ENCODE data around the gene TCP1.
A peak's percentile ranks its signal among the peaks of the same experiment; 100 is the strongest.
"Not testable (repeated sequence)": the region's sequence is repeated elsewhere in the genome, so short reads cannot be mapped to it uniquely, and the experiment has no call there.

The TCP1 gene

DNA sequence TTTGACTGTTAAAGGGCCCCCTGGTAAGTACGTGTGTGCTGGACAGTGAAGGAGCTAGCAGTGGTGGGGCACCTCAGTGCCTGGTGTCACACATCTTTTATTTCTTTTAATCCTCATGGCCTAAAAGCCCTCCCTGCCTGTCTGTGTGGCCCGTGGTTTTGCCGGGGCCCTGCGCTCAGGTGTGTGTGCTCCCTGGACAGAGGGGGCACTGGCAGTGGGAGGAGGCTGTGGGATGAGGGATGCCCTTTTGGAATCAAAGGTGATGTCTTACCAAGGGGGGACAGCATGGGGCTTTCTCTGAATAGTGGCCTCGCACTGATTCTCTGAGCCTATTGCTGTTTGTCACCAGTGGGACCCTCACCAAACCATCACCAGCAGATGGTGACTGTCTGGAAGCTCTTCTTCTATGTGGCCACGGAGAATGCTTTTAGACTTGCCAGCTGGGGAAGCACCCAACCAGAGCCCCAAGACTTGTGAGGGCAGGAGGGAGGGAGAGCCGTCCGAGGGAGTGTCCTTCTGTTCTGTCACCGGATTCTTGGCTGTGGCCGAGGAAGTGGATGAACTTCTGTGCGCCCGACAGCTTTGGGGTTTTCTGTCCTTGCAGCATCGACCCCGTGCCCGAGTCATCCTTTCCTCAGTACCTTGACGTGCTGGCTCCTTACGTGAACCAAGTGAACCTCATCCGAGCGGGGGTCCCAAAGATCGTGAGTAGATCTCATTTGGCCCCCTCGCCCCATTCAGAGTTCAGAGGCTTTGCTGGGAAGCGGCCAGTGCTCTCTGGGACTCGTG is 28.7 kb upstream of the TCP1 start:
- no peak for DNase-seq (ENCODE audit: low spot score)

DNA sequence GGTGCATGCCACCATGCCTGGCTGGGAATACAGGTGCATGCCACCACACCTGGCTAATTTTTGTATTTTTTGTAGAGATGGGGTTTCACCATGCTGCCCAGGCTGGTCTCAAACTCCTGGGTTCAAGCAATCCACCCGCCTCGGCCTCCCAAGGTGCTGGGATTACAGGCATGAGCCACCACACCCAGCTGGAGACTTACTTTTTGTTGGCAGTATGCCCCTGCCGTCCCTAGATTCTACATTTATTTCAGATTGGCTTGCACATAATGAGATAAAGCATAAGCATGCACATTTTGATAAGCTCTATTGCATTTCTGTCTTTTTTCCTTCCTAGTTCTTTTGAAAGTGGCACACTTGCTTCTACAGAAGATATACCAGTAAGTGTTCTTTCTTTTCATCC is 27.4 kb upstream of the TCP1 start:
- not testable (repeated sequence) for DNase-seq (ENCODE audit: low spot score)

DNA sequence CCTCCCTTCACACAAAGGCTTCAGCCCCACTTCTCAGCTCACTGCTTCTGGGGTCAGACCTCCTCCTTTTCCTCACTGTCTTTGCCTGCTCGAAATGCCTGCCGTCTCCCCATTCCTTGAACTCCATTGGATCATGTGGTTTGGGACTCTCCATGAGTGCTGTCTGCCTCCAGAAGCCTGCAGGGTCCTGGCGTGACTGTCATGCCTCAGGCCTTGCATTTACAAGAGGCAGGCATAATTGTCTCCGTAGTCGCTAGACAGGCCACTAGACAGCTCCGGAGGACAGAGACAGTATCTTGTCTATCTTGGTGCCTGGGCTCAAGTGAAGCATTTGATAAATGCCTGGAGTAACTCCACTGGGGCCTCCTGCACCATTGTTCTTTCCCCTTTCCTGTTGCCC is 26.0 kb upstream of the TCP1 start:
- no peak for DNase-seq (ENCODE audit: low spot score)

DNA sequence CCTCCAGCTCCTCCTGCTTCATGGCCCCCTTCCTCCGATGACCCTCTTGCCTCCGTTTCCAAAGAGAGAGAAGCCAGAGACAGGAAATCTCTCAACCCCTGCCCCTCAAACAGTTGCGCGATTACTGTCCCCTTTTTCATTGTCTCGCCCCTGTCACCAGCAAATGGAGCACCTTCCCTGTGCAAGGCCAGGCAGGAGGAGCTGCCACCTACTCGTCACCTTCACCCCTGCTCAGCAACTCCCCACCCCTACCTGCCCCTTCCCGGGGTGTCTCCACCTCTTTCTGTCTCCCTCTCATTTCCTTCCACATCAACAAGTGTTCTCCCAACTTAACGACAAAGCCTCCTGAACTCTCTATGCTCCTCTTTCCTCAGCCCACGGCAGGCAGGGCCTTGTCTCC is 24.4 kb upstream of the TCP1 start:
- no peak for DNase-seq (ENCODE audit: low spot score)

DNA sequence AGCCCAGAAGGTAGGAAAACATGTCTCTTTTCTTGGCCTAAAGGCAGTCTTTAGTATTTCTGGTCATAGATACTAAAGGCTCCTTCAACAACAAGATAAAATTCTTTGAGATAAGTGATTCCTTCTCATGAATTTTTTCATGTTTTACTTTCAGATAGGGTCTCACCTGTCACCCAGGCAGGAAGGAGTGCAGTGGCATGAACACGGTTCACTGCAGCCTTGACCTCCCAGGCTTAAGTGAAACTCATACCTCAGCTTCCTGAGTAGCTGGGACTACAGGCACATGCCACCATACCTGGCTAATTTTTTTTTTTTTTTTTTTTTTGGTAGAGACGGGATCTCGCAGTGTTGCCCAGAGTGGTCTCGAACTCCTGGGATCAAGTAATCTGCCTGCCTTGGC is 19.7 kb upstream of the TCP1 start:
- DNase-seq (ENCODE audit: low spot score): no peak

DNA sequence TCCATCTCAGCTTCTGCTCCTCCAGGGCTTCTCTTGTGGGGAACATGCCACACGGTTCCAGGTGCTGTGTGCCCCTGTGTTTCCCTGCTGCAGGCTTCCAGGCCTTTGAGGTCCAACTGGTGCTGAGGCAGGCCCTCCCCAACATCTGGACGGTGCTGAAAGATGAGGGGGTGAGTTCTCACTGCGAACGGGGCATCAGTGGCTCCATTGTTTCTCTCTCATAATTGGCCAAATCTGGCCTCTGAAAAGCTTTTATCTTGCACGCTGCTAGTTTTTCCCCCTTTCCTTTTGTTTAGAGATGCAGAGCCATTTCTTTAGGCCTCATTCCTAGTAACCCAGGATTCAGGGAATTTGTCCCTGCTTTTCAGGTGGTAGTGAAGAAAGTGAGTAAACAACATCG is 19.2 kb upstream of the TCP1 start:
- peak; percentile 60 for DNase-seq (ENCODE audit: low spot score)

DNA sequence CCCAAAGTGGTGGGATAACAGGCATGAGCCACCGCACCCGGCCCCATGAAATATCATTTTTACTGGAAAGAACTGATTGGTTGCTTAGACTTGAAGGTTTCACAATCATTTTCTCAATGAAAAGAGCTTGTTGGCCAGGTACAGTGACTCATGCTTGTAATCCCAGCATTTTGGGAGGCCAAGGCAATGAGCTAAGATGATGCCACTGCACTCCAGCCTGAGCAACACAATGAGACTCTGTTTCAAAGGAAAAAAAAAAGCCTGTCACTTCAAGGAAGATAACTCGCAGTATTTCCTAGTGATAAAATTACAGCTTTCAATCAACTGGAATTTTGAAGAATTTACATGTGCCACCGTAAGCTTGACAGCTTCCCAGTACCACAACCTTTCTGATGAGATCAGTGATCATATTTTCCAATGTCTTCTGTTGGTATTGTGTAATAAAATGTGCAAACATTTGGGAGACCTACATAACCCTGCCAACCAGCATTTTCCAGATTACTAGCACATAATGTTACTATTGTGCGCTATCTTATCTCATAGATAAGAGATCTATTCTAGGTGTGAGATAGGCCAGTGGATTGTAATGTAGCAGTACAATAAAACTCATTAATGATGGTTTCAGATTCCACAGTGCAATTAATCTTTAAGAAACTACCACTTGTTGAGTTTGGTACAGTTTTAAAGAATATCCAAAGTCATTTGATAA is 17.9 kb upstream of the TCP1 start:
- DNase-seq (ENCODE audit: low spot score): no peak

DNA sequence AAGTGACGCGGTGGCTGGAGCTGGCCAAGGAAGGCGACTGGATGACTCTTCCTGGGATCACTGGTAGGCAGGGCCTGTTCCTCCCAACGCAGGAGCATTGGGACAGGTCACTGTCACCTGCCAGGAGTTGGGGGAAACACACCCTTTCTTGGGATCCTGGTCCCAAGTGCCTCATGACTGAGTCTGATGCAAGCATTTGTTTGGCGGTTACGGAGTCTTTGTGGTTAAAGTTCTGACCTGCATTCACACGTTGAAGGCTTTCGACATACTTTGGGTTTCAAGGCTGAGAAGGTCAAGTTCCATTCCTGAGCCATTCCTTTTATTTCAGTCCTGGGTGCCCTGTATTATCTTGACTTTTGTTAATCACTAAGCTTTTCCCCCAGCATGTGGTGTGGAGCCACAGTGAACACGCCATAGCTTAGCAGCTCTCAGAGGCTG is 16.6 kb upstream of the TCP1 start:
- no peak for DNase-seq (ENCODE audit: low spot score)

DNA sequence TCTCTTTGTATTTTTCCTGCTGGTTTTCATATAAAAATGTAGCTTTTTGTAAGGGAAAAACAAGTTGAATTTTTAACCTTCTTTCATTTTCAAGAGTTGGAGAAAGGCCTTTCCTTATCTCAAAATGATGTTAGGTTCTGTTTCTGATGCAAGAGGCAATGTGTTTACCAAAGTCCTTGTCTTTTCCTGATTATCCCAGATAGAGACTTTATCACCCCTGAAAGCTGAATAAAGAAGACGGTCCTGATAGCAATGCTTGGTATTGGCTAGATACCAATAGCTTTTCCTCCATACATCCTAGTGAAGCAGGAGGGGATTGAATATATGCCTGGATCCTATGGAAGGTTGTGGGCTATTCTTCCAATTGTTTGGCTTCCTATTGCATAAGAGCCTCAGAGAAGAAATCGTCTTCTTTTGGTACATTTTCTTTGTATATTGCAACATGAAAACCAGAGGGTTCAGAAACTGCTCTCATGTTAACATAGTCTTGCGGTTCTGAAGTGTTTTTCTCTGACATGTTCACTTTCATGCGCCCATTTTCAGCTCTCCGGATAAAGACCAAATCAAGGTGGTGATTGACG is 16.1 kb upstream of the TCP1 start:
- no peak for DNase-seq (ENCODE audit: low spot score)

DNA sequence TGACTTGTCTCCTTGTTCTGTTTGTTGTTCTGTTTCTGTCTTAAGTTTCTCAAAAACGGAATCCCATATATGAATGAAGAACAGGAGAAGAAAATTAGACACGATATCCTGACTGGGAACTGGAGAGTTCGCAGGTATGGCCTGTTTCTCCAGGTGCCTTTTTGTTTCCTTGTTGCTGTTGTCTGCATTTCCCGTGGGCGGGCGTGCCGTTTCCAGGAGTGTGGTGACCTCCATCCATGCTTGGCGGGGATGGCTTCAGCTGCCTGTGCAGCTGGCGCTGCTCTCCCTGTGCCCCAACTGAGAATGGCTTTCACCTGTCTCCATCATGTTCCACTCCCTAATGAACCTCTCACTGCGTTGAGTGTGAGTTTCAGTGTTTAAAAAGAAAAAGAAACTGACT is 15.1 kb upstream of the TCP1 start:
- no peak for DNase-seq (ENCODE audit: low spot score)

DNA sequence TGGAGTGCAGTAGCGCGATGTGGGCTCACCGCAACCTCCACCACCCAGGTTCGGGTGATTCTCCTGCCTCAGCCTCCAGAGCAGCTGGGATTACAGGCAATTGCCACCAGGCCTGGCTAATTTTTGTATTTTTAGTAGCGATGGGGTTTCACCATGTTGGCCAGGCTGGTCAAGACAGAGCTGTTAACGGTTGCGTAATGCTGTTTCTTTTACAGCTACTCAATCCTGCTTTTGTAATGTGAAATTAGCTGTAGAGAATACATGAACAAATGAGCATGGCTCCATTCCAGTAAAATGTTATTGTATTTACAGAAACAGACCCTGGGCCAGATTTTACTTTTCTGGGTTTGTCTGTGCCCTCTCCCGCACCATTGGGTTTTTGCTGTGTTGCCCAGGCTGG is 12.5 kb upstream of the TCP1 start:
- no peak for DNase-seq (ENCODE audit: low spot score)

DNA sequence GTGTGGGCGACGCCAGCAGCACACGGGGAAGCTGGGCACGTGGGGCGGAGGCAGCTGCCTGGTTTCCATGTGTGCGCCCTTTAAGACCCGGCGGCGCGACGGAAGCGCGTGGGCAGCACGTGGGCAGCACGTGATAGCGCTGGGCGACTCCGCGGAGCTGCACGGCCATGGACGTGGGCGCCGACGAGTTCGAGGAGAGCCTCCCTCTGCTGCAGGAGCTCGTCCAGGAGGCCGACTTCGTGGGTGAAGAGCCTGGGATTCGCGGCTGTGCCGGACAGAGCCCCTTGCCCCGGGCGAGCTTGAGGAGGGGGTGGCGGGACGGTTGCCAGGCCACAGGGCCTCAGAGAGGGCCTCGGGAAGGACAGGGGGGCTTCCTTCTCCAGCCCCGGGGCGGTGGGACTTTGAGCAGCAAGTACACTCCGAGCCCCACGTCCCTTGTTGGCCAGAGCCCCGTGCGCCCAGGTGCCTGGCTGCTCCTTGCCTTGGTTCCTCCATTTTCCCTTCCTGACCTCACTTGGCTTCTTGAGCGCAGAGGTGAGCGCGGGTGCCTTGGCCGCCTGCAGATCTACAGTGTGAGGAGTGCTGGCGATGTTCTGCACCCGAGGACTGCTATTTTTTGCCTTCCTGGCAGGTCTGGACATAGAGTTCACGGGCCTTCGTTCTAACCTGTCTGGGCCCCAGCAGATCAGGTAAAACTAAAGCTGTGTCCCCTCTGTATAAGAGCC is 10.9 kb upstream of the TCP1 start, which contains the start of gene PNLDC1:
Gene PNLDC1, plus strand, starts transcription at position 136 of the 725 bp plus-strand sequence. Its CDS starts 32 bp downstream, at position 168.
- DNase-seq (ENCODE audit: low spot score): no peak

DNA sequence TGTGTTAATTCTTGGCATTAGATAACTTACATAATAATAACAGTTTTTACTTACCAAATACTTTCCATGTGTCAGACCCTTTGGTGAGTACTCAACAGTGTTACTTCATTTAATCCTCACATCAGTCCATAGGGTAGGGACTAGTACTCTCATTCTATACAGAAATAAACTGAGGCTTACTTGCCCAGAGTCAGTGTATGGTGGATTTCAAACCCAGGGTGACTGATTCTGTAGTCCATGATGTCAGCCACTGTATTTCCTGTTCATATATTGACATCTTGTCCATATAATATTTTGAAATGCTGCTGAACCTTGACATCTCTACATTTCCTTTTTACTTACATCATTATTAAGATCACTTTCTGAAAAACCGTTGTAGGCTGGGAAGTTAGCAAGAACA is 8.2 kb upstream of the TCP1 start:
- DNase-seq (ENCODE audit: low spot score): no peak

DNA sequence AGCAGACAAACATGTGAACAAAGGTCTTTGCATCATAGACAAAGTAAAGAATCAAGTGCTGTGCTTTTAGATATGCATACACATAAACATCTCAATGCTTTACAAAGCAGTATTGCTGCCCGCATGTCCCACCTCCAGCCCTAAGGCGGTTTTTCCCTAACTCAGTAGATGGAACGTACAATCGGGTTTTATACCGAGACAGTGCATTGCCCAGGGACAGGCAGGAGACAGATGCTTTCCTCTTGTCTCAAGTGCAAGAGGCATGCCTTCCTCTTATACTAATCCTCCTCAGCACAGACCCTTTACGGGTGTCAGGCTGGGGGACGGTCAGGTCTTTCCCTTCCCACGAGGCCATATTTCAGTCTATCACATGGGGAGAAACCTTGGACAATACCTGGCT is 5.6 kb upstream of the TCP1 start:
- DNase-seq (ENCODE audit: low spot score): not testable (repeated sequence)

DNA sequence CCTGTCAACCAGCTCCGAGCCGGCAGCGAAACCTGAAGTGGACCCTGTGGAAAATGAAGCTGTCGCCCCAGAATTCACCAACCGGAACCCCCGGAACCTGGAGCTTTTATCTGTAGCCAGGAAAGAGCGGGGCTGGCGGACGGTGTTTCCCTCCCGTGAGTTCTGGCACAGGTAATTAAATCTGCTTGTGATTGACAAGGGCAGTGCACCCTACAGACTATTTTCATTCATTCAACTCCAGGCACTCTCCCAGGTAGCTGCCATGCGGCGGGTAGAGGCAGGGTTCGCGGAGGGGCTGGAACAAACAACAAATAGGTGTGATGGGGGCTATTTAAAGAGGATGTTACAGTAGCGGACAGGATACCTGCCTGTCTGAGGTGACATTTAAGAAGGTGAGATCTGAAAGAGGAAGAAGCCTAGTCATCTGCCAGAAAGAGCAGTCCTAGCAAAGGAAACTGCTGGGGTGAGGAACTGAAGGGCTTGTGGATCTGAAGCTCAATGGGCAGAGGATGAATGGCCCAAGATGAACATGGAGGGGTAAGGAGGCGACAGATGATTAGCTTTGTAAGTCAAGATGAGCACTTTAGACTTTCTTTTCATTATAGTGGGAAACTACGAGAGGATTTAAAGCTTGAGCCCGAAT is 1.7 kb upstream of the TCP1 start:
- DNase-seq (ENCODE audit: low spot score): no peak

DNA sequence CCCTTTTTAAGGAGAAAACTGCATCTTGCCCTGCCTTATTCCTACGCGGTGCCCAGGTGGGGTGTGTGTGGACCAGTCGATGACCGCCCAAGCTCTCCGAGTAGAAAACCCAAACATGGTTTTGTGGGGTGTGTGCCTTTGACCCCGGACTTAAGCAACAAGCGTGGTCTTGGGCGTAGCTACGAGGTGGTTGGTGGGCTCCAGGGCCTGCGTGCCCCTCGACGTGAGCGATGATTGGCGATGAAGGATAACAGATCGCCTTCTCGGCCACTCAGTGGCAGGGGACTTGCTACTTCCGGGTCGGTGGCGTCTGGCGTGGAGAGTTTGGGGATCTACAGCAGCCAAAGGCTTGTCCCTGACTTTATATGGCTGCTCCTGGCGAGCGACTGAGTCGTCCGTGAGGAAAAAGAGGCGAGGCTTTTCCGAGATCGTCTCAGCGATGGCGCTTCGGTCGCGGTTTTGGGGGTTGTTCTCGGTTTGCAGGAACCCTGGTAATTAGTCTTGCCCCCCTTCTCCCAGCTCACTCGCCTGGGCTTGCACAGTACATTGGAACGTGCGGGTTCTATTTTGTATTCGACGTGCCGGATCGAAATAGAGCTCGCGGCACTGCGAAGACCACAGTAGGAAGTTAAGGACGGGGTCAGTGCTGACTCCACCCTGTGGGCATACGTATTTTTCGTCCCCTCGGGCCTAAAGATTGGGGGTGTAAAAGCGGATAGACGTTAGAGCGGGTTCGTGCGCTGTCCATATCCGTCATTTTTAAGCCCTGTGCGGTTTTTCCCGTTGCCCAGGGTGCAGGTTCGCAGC is 950 bp upstream of the TCP1 start, which contains the start of gene MRPL18:
Gene MRPL18, plus strand, starts transcription at position 319 of the 807 bp plus-strand sequence. Its CDS starts 121 bp downstream, at position 440.
- peak; percentile 100 for DNase-seq (ENCODE audit: low spot score)

DNA sequence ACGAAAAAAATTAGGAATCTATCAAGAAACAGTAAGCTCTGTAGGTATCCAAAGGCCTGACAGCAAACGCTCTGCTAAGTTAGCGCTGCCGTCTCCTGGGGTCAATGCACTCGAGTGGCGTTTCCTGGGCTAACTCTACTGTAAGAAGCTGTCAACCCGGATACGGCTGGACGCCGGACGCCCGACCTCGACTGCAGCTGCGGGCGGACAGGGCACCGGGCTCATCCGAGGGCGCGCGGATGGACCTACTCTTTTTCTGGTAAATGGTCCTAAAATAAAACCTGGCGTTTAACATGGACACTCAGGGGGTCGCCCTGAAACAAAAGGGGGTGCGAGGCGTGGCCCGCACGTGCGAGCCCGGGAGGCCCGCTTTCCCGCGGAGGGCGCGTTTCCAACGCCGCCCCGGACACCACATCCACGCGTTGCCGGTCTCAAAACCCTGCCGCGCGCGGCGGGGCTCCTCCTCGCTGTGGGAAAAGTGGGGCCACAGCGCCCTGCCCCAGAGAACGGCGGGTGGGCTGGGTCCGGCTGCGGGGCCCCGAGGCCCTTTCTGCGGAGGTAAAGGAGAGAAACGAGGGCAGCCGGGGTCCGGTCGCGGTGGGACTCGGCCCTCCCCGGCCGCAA is 537 bp downstream of the TCP1 start:
- DNase-seq (ENCODE audit: low spot score): no peak

DNA sequence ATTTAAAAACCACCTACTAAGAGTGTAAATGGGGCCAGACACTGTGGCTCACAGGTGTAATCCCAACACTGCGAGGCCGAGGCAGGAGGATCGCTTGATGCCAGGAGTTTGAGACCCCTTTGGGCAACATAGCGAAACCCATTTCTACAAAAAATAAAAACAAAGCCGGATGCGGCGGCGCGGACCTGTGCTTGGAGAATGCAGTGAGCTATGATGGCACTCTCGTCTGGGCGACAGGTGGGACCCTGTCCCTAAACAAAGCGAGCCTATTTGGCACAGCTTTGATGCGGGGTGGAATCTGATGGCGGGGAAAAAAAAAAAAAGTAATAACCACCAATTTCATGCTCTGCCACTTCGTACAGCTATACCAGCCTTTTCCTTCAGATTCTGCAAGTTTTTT is 1.1 kb downstream of the TCP1 start:
- DNase-seq (ENCODE audit: low spot score): no peak

DNA sequence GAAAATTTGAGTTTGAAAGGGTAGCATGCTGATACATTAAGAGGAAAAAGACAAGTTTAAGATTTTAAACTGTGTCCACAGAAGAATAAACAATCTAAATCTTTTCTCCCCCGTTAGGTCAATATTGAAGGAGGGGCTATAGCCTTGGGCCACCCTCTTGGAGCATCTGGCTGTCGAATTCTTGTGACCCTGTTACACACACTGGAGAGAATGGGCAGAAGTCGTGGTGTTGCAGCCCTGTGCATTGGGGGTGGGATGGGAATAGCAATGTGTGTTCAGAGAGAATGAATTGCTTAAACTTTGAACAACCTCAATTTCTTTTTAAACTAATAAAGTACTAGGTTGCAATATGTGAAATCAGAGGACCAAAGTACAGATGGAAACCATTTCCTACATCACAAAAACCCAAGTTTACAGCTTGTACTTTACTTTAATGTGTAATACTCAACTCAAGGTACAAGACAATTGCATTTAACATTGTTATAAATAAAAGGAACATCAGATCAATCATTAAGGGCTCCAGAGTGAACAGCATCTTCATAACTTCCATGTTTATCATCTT is 10.8 kb downstream of the TCP1 start:
- no peak for DNase-seq (ENCODE audit: low spot score)

DNA sequence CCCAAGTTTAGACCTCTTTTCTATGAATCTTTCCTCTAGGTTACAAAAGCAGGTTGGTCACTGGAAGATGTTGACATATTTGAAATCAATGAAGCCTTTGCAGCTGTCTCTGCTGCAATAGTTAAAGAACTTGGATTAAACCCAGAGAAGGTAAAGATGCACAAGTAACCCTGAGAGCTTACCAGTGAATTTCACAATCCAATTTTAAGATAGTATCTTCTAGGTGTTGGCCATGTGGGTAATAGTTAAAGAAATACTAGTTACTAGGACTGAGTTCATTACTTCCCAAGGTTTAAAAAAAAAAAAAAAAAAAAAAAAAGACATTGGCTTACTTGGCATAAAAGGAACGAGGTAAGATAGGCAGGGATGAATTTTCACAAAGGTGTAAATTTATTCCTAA is 11.3 kb downstream of the TCP1 start:
- no peak for DNase-seq (ENCODE audit: low spot score)
